Nephron (organoid): ENCODE measurements around the gene PPP1R3E.

Experiments used
- H3K27ac Mint-ChIP-seq, 3 experiments: 2 replicates each; pipeline ENCODE4 v1.8.0; 2020; ENCODE audit warnings: mixed read lengths in 3 of 3, mild to moderate bottlenecking in 2 of 3, moderate library complexity in 1 of 3
- H3K27me3 Mint-ChIP-seq: 2 replicates; pipeline ENCODE4 v1.8.0; 2021; ENCODE audit warnings: low read depth, mild to moderate bottlenecking, moderate library complexity, mixed read lengths
- H3K36me3 Mint-ChIP-seq: 2 replicates; pipeline ENCODE4 v1.8.0; 2020; ENCODE audit warnings: low read depth, mixed read lengths
- H3K4me1 Mint-ChIP-seq: 2 replicates; pipeline ENCODE4 v1.8.0; 2020; ENCODE audit warnings: mixed read lengths
- H3K4me3 Mint-ChIP-seq, 3 experiments: 2 replicates each; pipeline ENCODE4 v1.8.0; 2020; ENCODE audit warnings: mild to moderate bottlenecking in 3 of 3, mixed read lengths in 3 of 3, moderate library complexity in 2 of 3
- H3K9me3 Mint-ChIP-seq: 2 replicates; pipeline ENCODE4 v1.8.0; 2020; ENCODE audit warnings: mixed read lengths
- TF ChIP-seq, protein P1 (sequence below), 3 experiments: fragments of 200-600 bp; sonication (generic); IDR thresholded peaks; one replicate each; pipeline ENCODE4 v1.5.0; 2021; ENCODE audit warnings: antibody characterized with exemption in 3 of 3; ENCODE audit not compliant: unreplicated experiment in 3 of 3

The PPP1R3E gene

DNA sequence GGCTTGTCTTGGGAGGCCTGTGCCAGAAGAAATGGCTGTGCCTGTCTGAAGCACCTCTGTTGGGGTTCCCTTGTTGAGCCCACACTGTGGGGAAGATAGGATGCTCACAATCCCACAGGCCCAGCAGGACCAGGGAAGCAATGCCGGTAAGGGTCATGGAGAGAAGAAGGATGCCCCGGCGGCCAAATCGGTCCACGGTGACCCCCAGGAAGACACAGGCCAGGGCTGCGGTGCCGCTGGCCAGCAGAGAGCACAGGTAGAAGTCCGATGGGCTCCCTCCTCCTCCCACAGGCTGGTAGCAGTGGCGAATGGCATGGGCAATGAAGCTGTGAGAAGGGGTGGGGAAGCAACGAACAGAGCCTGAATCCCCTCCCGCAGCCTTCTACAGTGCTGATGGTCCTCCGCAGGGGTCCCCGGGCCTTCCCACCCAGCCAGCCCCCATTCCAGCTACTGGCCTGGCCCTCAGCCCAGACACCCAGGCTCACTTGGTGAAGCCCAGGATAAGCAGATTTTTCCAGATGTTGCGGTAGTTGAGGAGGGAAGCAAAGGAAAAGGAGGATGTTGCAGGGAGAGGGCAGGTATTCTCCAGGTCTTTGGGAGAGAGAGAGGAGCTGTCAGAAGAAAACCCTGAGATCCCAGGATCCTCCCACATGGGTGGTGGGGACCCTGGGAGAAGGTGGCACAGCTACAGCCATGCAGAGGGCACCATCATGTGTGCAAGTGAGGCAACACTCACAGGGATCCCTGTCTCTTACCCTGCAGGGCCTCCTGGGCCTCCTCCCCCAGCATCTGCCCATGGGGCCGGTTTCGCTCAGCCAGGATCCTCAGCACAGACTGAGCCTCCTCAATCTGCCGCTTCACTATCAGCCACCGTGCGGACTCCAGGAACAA is 45.0 kb upstream of the PPP1R3E start:
- Mint-ChIP-seq H3K4me3 (no peak overlapping the region), H3K27me3 (peaks cover 8% of the 10 kb centered on the region), H3K27ac (no peak overlapping the region), H3K9me3 (no peaks in the 10 kb centered on the region), H3K4me1 (peaks cover 16% of the 10 kb centered on the region), H3K36me3 (peaks cover 9% of the 10 kb centered on the region)
- TF ChIP-seq, protein P1, sequence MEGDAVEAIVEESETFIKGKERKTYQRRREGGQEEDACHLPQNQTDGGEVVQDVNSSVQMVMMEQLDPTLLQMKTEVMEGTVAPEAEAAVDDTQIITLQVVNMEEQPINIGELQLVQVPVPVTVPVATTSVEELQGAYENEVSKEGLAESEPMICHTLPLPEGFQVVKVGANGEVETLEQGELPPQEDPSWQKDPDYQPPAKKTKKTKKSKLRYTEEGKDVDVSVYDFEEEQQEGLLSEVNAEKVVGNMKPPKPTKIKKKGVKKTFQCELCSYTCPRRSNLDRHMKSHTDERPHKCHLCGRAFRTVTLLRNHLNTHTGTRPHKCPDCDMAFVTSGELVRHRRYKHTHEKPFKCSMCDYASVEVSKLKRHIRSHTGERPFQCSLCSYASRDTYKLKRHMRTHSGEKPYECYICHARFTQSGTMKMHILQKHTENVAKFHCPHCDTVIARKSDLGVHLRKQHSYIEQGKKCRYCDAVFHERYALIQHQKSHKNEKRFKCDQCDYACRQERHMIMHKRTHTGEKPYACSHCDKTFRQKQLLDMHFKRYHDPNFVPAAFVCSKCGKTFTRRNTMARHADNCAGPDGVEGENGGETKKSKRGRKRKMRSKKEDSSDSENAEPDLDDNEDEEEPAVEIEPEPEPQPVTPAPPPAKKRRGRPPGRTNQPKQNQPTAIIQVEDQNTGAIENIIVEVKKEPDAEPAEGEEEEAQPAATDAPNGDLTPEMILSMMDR (IDR thresholded peaks at IDR 0.05; ENCODE audit: unreplicated experiment in 3 of 3): no peak

DNA sequence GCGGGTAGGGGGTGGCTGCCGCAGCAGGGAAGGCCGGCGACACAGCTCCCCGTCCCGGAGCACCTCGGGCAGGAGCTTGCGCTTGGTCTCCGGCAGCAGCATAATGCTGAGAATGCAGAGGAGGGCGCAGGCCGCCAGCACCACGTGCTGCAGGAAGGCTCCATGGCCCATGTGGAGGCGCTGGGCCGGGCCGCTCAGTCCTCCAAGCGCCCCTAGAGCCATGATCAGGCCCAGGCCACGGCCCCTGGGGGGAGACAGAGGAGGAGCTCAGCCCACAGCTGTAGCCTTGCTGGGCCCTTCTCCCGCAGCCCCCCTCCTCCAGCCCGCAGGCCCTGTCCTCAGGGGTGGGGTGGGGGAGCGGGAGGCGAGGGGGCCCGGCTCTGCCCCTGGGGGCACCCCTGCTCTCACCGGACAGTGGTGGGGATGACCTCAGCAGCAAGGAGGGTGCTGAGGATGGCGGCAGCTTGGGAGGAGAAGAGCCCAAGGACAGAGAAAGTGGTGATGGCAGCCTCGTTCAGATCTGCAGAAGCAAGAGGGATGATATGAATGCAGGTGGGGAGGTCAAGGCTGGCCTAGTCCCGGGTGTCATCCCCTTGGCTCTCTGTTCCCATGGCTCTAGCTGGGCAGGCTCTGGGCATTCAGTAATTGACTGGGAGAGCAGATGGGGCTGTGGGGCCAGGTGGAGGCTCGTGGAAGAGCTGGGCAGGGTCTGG is 44.2 kb upstream of the PPP1R3E start:
- H3K4me3 Mint-ChIP-seq: no peak overlapping the region
- no peak overlapping the region for H3K27ac Mint-ChIP-seq
- peaks cover 13% of the 10 kb centered on the region for H3K27me3 Mint-ChIP-seq
- TF ChIP-seq, protein P1 (IDR thresholded peaks at IDR 0.05; ENCODE audit: unreplicated experiment in 3 of 3): no peak
- peaks cover 16% of the 10 kb centered on the region for H3K4me1 Mint-ChIP-seq
- peaks cover 9% of the 10 kb centered on the region for H3K36me3 Mint-ChIP-seq
- H3K9me3 Mint-ChIP-seq: no peaks in the 10 kb centered on the region

DNA sequence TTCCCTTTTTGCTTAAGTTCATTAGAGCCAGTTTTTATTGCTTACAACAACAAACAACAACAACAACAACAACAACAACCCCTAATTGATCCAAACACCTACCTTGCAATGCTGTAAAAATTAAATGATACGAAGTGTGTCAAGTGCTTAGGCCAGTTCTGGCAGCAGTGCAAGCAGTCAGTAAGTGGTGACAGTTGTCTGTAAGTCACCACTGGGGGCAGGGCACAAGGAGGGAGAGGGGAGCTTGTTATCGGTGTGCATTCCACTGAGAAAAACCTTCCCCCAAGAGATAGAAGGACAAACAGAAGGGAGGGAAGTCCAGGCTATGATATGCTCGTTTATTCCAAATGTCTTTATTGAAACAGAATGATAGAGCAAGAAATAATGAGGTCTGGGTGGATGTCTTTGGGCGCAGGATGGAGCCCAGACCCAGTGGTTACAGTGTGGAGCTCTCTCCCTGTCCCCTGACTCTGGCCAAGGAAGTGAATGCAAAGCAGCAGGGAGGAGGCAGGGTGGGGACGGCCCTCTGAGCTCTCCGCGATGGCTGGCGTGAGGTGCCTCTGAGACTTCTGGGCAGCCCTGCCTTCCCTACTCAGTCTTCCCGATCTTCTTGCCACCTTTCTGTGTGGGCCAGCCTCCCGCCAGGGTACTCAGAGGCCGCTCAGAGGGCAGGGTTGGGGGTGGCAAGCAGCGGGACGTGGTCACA is 43.5 kb upstream of the PPP1R3E start:
- H3K27ac Mint-ChIP-seq: peak overlapping the region in 1 of 3 experiments; percentile 34
- peaks cover 13% of the 10 kb centered on the region for H3K27me3 Mint-ChIP-seq
- H3K36me3 Mint-ChIP-seq: peaks cover 7% of the 10 kb centered on the region
- no peak overlapping the region for H3K4me3 Mint-ChIP-seq
- H3K4me1 Mint-ChIP-seq: peaks cover 12% of the 10 kb centered on the region
- TF ChIP-seq, protein P1 (IDR thresholded peaks at IDR 0.05; ENCODE audit: unreplicated experiment in 3 of 3): no peak
- H3K9me3 Mint-ChIP-seq: no peaks in the 10 kb centered on the region

DNA sequence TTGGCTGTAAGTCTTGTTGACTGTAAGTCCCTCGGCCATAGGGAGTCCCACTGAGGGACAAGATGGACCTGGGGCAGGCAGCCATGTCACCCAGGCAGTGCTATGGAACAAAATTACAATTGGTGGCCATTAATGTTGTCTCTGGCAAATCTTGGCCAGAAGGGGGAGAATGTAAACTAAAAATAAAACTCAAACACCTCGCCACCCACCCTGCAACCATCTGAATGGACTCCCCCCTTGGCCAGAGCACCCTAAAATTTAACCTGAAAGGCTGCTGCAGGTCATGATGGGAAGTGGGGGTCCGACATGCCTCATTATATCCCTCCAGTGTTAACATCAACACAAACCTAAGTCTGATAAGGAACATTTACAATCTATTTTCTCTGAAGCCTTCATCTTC is 41.8 kb upstream of the PPP1R3E start:
- Mint-ChIP-seq H3K4me3 (no peak overlapping the region), H3K36me3 (no peaks in the 10 kb centered on the region), H3K27me3 (peaks cover 5% of the 10 kb centered on the region), H3K27ac (no peak overlapping the region), H3K9me3 (peaks cover 6% of the 10 kb centered on the region), H3K4me1 (peaks cover 5% of the 10 kb centered on the region)
- TF ChIP-seq, protein P1 (IDR thresholded peaks at IDR 0.05; ENCODE audit: unreplicated experiment in 3 of 3): no peak

GRCh38 chr14:23339506-23340268 is 37.0 kb upstream of the PPP1R3E start:
- TF ChIP-seq, protein P1 (IDR thresholded peaks at IDR 0.05; ENCODE audit: unreplicated experiment in 3 of 3): no peak
- Mint-ChIP-seq H3K4me3 (no peak overlapping the region), H3K27me3 (peaks cover 14% of the 10 kb centered on the region), H3K4me1 (no peaks in the 10 kb centered on the region), H3K27ac (no peak overlapping the region), H3K9me3 (peaks cover 9% of the 10 kb centered on the region), H3K36me3 (no peaks in the 10 kb centered on the region)
